Dedifferentiated amniotic fluid mesenchymal stem cell (primary cell): ENCODE results near the gene UFC1.

ENCODE experiments used
- DNase-seq: peaks from one replicate; pipeline ENCODE4 v3.0.0-alpha.2; 2016; ENCODE audit errors: extremely low spot score

The UFC1 gene

DNA sequence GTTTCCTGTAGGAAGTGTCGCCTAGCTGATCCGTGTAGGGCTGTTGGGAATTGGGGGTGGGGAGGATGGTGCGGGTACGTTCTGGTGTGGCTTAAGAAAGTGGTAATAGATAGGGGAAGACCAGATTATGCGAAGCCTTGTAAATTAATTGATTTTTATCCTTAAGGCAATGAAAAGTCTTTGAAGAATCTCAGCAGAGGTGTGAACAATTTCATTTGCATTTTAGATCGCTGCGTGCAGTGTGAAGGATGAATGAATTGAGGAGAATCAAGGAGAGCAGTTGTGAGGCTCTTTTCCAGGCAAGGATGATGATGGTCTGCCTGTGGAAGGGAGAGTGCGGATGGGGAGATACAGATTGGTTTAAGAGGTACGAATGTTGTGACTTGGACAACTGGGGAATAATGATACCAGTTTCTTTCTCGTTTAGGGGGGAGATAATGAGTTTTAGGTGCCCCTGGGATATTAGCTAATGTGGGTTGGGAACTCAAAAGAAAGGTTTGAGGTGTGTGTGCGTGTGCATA, 20.5 kb upstream of the UFC1 start:
- no peak for DNase-seq

DNA sequence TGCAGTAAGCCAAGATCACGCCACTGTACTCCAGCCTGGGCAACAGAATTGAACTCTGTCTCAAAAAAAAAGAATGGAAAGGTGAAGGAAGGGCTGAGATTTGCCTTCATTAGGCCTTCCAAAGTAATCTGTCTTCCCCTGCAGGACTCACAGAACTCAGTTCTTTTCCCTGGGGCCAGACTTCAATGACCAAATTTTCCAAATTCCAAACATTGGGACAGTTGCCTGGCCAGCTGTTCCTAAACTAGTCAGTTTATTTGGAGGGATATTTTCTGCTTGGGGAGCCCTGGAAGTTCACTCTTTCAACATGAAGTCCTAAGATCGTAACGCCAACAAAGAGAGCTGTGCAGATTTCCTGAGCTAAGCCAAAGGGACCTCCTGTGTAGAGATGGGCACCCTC, 15.9 kb upstream of the UFC1 start:
- DNase-seq: no peak

DNA sequence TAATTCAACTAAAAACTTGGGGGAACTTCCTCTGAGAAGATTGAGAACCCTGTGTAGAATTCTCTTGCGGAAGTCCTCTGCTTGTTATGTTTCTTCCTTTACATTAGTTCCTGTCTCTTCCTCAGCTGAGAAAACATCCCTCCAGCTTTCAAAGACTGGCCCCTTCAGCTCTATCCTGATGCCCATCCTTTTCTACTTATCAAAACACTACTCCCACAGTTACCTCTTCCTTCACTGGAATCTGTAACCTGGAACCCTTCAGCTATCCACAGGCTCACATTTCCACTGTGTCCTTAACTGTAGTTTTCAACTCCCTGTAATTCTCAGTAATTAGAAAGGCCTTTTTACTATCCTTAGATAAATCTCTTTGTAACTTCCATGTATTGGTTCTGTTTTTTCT, 15.3 kb upstream of the UFC1 start:
- DNase-seq: no peak

DNA sequence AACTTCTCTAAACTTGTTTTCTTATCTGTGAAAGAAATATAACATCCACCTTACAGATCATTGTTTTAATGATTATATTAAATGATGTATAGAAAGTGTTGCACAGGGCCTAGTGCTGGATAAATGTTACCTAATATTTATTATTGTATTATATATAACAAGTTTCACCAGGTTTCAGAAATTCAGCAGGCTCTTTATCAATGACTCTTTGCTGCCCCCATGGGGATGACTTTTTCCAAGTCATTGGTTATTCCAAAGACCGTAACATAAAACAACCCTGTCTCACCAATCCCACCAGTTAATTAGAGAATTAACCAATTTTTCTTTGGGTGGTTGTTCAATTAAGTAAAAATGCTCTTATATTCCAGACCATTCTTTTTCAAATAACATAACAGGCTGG, 14.0 kb upstream of the UFC1 start:
- DNase-seq: peak; percentile 43

DNA sequence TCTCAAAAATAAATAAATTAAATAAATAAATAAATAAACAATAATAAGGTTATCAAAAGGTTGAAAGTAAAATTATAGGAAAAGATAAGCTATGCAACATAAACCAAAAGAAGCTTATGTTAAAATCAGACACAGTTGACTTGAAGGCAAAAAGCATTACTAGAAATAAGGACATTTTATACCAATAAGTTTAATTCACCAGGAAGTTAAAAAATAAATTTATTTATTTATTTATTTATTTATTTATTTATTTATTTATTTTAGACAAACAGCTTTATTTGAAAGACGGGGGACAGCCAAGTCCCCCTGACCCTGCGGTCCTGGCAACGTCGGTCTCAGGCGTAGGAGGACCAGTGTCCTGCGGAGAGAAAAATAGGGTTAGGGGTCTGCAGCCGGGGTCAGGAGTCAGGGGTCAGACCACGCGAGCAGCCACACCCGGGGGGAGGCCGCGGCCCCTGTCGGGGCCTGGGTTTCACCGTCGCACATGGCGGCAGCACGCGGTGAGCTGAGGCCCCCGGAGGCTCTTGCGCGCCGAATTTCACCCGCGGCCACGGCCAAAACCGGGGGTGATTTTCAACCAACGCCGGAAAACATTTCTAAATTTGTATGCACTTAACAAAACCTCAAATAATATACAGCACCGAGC, 12.9 kb upstream of the UFC1 start:
- DNase-seq: no peak

DNA sequence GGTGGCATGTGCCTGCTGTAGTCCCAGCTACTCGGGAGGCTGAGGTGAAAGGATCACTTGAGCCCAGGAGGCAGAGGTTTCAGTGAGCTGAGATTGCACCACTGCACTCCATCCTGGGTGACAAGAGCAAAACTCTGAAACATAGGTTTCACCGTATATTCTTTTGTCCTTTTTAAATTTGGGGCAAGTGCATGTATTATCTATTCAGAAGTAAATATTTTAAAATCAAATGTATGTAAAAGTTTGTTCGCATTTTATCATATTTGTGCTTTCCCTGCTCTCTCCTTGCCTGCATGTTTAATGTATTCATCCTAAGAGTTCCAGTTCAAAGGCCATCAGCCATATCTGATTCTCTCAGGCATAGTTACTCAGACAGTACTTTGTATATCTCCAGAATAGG, 7.9 kb upstream of the UFC1 start:
- DNase-seq: peak; percentile 1

DNA sequence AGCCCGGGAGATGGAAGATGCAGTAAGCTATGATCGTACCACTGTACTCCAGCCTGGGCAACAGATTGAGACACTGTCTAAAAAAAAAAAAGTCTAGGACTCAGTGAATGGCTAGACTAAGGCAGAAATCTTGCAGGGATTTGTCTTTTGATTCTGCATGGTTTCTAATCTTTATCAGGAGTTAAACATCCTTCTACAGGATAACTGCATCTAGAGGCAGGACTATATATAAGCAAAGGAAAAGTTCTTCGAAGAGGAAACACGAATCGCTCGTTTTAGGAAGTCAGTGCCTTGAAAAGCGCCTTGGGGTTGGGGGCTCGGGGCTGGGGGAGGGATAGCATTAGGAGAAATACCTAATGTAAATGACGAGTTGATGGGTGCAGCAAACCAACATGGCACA, 602 bp upstream of the UFC1 start:
- no peak for DNase-seq

DNA sequence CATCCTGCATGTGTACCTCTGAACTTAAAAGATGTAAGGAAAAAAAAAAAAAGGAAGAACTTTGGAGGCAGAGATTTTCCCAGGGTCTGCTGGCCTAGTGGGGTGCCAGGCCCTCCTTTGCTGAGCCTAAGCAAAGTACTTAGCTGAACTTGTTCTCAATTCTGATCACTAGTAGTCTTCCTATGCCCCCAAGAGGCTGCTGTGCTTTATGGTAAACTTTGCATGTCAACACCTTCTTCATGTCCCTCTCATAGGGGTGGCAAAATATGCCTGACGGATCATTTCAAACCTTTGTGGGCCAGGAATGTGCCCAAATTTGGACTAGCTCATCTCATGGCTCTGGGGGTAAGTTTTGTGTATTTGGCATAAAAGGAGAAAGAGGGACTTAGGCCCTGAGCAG, 4.1 kb downstream of the UFC1 start:
- DNase-seq: no peak

DNA sequence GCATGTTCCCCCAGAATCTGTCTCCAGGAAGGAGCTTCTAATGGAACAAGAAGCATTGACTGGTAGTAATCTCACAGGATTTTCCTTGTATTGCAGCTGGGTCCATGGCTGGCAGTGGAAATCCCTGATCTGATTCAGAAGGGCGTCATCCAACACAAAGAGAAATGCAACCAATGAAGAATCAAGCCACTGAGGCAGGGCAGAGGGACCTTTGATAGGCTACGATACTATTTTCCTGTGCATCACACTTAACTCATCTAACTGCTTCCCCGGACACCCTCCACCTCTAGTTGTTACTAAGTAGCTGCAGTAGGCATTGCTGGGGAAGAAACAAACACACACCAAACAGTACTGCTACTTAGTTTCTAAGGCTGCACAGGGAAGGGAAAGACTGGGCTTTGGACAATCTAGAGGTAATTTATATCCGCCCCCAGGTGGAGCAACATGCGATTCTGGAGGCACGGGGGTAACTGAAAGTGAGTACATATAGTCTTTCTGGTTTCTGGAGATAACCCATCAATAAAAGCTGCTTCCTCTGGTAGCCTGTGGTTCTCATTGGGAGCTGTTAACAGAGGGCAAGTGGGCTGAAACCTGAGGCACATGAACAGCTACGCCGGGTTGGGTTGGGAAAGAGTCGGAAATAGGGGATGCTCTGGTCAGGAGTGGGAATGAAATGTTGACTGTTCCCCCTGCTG, 4.7 kb downstream of the UFC1 start:
- DNase-seq: no peak

DNA sequence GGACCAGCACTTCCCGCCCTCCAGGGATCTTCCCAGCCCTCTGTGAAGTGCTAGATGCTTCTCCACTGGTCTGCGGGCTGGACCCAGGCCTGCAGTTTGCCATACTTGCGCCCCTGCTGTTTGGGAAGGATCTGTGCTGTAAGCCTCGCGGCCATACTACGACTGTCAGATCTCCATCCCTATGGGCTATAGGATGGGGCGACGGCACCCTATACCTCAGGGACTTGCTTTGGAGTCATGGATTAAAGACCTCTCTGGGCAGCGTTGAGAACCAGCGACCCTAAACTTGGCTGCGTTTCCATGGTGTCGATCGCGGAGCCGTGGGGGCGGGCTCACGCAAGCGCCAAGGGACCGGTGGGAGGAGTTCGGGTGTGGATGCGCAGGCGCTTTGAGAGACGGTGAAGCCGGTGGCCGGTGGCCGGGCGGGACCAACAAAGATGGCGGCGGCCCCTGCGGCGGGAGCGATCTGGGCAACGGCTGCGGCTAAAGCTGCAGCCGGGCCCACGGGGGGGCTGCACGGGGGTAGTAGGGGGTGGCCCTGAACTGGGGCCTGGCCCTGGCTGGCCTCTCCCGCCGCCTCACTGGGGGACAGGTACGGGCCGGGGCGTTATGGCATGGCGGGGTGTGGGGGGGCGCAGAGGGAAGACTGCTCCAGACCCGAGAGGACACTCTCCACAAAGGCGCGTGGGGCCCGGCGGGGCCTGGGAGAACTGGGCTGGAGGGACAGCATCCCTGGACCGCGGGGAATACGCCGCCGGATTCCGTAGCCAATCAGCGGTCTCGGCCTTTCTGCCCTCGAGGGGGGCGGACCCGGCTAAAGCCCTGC, 5.5 kb downstream of the UFC1 start, which contains the start of gene USP21:
Gene USP21 (plus strand): TSS at position 414 of the 826 bp plus-strand sequence. CDS start 1,141 bp downstream, outside the sequence.
- DNase-seq: peak; percentile 88

DNA sequence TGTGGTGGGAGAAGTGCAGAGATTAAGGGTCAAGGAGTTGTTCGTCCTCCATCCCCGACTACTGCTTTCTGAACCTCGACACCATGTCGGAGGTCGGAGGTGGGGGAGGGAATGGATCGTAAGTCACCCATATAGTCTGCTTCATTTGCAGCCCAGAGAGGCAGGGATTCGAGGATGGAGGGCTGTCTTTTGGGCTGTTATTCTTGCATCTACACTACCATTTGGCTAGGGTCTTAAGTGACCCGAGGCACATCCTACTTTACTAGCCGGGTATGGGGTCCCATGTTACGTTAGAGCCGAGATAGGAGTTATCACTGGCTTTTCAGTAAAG, 6.1 kb downstream of the UFC1 start:
- DNase-seq: no peak

DNA sequence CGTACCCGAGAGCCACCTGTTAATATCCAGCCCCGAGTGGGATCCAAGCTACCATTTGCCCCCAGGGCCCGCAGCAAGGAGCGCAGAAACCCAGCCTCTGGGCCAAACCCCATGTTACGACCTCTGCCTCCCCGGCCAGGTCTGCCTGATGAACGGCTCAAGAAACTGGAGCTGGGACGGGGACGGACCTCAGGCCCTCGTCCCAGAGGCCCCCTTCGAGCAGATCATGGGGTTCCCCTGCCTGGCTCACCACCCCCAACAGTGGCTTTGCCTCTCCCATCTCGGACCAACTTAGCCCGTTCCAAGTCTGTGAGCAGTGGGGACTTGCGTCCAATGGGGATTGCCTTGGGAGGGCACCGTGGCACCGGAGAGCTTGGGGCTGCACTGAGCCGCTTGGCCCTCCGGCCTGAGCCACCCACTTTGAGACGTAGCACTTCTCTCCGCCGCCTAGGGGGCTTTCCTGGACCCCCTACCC, 6.9 kb downstream of the UFC1 start:
- no peak for DNase-seq

DNA sequence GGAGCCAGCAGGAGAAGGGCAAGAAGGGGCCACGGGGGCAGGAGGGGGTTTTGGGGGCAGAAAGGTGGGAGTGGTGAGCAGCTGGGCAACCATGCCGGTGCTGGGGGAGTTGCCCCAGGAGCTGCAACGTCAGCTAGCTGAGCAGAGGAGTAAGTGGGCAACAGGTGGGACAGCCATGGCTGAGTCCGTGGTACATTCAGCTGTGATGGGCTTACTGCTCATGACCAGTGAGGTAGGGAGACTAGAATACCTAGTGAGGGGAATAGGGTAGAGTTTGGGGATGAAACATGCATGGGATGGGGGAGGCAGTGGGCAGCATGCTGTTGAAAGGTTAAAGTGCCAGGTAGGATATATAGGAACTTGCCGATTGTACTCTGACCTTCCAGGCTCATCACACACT, 7.9 kb downstream of the UFC1 start:
- DNase-seq: no peak

DNA sequence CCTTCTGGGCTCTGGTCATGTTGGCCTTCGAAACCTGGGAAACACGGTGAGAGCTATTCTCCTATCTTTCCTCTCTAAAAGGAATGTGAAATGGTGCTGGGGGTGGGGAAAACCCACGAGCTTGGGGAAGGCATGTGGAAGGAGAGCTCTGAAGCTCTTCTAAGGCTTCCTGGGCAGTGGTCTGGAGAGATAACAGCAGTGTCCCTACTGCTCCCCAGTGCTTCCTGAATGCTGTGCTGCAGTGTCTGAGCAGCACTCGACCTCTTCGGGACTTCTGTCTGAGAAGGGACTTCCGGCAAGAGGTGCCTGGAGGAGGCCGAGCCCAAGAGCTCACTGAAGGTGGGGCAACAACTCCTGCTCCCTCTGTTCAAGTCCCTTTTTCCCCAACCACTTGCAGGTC, 8.3 kb downstream of the UFC1 start:
- DNase-seq: no peak

DNA sequence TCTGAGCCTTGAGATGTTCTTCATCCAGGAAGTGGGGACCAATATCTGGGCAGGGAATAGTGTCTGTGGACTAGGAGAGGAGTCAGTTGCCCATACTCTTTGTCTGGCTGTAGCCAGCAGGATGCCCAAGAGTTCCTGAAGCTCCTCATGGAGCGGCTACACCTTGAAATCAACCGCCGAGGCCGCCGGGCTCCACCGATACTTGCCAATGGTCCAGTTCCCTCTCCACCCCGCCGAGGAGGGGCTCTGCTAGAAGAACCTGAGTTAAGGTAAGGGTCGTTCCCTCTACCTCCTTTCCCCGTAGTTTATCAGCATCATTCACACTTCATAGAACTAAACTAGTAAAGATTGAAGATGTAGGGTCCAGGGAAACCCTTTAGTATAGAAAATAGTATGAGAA, 9.0 kb downstream of the UFC1 start:
- DNase-seq: no peak

DNA sequence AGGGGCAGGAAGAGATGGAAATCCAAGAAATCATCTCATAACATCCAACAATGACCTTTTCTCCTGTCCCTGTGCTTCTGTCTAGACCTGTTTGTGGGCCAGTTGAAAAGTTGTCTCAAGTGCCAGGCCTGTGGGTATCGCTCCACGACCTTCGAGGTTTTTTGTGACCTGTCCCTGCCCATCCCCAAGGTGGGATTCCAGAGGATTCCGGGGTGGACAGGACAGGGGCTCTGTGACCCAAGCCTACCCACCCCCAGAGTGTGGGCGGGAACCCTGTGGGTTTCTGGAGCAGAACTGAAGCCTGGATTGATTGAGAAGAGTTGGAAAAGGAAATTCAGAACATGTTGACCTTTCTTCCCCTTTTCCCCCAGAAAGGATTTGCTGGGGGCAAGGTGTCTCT, 10.0 kb downstream of the UFC1 start:
- DNase-seq: no peak

DNA sequence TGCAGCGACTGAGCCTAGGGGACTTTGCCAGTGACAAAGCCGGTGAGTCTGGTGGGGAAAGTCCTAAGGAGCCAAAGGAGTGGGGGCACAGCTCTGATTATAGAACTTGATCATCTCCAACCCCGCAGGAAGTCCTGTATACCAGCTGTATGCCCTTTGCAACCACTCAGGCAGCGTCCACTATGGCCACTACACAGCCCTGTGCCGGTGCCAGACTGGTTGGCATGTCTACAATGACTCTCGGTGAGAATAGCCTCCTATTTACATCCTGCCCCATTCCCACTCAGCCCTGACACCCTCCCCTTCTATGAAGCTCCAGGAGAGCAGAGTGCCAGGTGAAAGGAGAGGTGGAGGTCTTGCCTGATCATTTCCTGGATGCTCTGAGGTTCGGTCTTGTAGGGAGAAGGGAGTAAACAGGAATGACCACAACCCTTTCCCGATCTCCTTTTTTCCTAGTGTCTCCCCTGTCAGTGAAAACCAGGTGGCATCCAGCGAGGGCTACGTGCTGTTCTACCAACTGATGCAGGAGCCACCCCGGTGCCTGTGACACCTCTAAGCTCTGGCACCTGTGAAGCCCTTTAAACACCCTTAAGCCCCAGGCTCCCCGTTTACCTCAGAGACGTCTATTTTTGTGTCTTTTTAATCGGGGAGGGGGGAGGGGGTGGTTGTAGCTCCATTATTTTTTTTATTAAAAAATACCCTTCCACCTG, 11.3 kb downstream of the UFC1 start:
- DNase-seq: no peak

DNA sequence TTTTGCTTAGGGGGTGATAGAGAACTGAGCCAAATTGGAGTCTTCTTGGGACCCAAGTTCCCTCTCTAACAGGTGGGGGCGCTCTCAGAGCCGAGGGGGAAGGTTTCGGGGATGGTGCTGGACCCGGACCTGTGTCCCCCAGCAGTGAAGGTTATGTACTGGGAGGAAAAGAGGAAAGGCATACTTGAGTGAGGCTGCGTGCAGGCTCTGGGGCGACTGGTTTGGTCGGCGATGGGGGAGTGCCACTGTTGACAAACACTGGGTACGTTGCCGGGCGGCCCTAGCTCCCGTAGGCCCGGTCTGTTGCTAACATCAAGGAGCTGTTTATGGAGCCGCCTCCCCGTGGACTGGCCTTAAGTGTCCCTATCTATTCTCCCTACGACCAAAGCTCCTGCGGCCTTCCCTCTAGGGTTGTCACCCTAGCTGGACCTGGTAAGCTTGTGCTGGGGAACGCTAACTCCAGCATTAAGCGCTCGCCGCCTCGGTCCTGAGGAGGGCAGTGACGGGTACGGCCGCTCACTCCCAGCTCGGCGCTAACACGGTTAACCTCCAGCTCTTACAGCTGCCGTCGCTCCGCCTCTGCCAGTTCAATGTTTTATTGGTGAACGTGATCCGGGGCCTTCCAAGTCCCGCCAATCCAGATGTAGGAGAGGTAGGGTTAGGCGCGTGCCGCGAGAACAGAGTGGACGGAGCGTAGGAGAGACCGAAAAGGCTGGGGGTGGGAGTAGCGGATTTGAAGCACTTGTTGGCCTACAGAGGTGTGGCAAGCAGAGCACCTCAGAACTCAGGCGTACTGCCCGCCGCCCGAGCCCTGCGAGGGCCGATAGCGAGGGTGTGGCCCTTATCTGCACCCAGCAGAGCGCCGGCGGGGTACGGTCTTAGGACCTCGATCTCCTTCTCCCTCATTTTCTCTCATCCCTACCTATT, 12.2 kb downstream of the UFC1 start, which contains the start of gene PPOX:
Gene PPOX (plus strand): TSS at position 685 of the 927 bp plus-strand sequence. CDS start 422 bp downstream, outside the sequence.
- DNase-seq: peak; percentile 99

DNA sequence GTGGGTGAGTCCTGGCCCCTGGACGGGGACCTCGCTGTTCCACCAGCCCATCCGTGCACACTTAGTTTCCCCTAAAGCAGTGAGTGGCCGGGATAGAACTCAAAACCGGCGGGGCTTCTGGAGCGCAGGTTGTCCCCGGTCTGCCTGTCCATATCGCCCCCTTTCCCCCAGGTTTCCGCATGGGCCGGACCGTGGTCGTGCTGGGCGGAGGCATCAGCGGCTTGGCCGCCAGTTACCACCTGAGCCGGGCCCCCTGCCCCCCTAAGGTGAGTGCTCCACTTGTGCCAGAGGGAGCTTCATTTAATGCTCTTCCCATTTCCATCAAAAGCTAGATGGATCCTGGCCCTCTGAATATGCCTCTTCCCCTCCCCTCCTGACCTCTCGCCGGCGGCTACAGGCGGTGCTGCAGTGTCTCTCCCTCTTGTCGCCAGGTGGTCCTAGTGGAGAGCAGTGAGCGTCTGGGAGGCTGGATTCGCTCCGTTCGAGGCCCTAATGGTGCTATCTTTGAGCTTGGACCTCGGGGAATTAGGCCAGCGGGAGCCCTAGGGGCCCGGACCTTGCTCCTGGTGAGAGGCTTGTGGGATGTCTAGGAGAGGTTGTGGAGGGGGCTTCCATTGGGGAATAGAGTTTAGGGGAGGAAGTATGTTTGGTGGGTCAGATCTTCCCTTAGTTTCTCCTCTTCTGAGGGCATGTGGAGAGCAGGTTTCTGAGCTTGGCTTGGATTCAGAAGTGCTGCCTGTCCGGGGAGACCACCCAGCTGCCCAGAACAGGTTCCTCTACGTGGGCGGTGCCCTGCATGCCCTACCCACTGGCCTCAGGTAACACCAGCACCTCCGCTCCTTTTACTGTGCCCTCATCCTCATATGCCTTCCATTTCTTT, 13.1 kb downstream of the UFC1 start:
- no peak for DNase-seq

DNA sequence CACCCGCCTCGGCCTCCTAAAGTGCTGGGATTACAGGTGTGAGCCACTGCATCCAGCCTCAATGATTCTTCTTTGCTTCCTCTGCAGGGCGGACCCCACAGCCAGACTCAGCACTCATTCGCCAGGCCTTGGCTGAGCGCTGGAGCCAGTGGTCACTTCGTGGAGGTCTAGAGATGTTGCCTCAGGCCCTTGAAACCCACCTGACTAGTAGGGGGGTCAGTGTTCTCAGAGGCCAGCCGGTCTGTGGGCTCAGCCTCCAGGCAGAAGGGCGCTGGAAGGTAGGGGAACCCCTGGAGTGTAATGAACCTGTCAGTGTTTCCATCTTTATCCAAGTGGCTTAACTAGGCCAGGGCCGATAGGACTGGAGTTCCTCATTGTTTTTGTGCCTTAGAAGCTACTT, 15.1 kb downstream of the UFC1 start:
- no peak for DNase-seq
